Measurements from ENCODE around the gene OVOL2. TPM values are rescaled to one million over a fixed set of nuclear protein-coding genes. Genes with fewer than 3 reads are reported as not detected.

The OVOL2 gene
- polyA plus RNA-seq, 1 donor from 2014 or later: not detected

- H3K27me3 ChIP-seq (ENCODE audit: insufficient read depth, low read depth, low read length): no peaks in the 10 kb centered on the region
- H3K36me3 ChIP-seq (ENCODE audit: insufficient read depth, low read length): no peaks in the 10 kb centered on the region
- no peak overlapping the region for H3K4me2 ChIP-seq (ENCODE audit: low read length)
- H3K9ac ChIP-seq (ENCODE audit: low read length): no peak overlapping the region
- no peaks in the 10 kb centered on the region for H3K79me2 ChIP-seq (replicated peaks; ENCODE audit: insufficient read depth, low read length)
- TF ChIP-seq EZH2 (IDR thresholded peaks at IDR 0.05; ENCODE audit: borderline replicate concordance, insufficient read depth, low read length, poor library complexity, severe bottlenecking) (no peak), TAF1 (IDR thresholded peaks at IDR 0.05; ENCODE audit: low read depth) (no peak), RAD21 (conservative IDR thresholded peaks at IDR 0.05) (no peak), SMC3 (conservative IDR thresholded peaks at IDR 0.05; ENCODE audit: poor library complexity) (no peak), EP300 (conservative IDR thresholded peaks at IDR 0.05; ENCODE audit: poor library complexity, severe bottlenecking) (no peak), CTCF (IDR thresholded peaks at IDR 0.05; ENCODE audit: poor library complexity, severe bottlenecking) (no peak), POLR2AphosphoS5 (IDR thresholded peaks at IDR 0.05) (no peak), MXI1 (conservative IDR thresholded peaks at IDR 0.05; ENCODE audit: poor library complexity, severe bottlenecking) (no peak)
- TF ChIP-seq, protein P1, sequence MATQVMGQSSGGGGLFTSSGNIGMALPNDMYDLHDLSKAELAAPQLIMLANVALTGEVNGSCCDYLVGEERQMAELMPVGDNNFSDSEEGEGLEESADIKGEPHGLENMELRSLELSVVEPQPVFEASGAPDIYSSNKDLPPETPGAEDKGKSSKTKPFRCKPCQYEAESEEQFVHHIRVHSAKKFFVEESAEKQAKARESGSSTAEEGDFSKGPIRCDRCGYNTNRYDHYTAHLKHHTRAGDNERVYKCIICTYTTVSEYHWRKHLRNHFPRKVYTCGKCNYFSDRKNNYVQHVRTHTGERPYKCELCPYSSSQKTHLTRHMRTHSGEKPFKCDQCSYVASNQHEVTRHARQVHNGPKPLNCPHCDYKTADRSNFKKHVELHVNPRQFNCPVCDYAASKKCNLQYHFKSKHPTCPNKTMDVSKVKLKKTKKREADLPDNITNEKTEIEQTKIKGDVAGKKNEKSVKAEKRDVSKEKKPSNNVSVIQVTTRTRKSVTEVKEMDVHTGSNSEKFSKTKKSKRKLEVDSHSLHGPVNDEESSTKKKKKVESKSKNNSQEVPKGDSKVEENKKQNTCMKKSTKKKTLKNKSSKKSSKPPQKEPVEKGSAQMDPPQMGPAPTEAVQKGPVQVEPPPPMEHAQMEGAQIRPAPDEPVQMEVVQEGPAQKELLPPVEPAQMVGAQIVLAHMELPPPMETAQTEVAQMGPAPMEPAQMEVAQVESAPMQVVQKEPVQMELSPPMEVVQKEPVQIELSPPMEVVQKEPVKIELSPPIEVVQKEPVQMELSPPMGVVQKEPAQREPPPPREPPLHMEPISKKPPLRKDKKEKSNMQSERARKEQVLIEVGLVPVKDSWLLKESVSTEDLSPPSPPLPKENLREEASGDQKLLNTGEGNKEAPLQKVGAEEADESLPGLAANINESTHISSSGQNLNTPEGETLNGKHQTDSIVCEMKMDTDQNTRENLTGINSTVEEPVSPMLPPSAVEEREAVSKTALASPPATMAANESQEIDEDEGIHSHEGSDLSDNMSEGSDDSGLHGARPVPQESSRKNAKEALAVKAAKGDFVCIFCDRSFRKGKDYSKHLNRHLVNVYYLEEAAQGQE (IDR thresholded peaks at IDR 0.05; ENCODE audit: borderline replicate concordance): no peak
- H3K4me3 ChIP-seq (ENCODE audit: low read length): no peak overlapping the region
- H3K9me2 ChIP-seq (ENCODE audit: insufficient read depth, low read length): no peaks in the 10 kb centered on the region
- no peak overlapping the region for H3K27ac ChIP-seq (ENCODE audit: low read length)
- no peak overlapping the region for H2AFZ ChIP-seq (ENCODE audit: low read depth, low read length)
- no peaks in the 10 kb centered on the region for H3K9me3 ChIP-seq (ENCODE audit: low read length)
- no peaks in the 10 kb centered on the region for H3F3A ChIP-seq (ENCODE audit: insufficient read depth, low read length, poor library complexity, severe bottlenecking)
- H4K20me1 ChIP-seq (ENCODE audit: insufficient read depth): no peaks in the 10 kb centered on the region
These were observed 14.8 kb upstream of the OVOL2 start for GRCh38 chr20:18072532-18072931.

GRCh38 chr20:18066421-18067333, 9.0 kb upstream of the OVOL2 start:
- no peak overlapping the region for H3K9ac ChIP-seq (ENCODE audit: low read length)
- H3K79me2 ChIP-seq (replicated peaks; ENCODE audit: insufficient read depth, low read length): no peaks in the 10 kb centered on the region
- H2AFZ ChIP-seq (ENCODE audit: low read depth, low read length): no peak overlapping the region
- no peaks in the 10 kb centered on the region for H3K9me3 ChIP-seq (ENCODE audit: low read length)
- no peak overlapping the region for H3K4me3 ChIP-seq (ENCODE audit: low read length)
- no peaks in the 10 kb centered on the region for H4K20me1 ChIP-seq (ENCODE audit: insufficient read depth)
- H3K9me2 ChIP-seq (ENCODE audit: insufficient read depth, low read length): no peaks in the 10 kb centered on the region
- TF ChIP-seq TAF1 (IDR thresholded peaks at IDR 0.05; ENCODE audit: low read depth) (no peak), SMC3 (conservative IDR thresholded peaks at IDR 0.05; ENCODE audit: poor library complexity) (no peak), EZH2 (IDR thresholded peaks at IDR 0.05; ENCODE audit: borderline replicate concordance, insufficient read depth, low read length, poor library complexity, severe bottlenecking) (no peak), MXI1 (conservative IDR thresholded peaks at IDR 0.05; ENCODE audit: poor library complexity, severe bottlenecking) (no peak), RAD21 (conservative IDR thresholded peaks at IDR 0.05) (no peak), CTCF (IDR thresholded peaks at IDR 0.05; ENCODE audit: poor library complexity, severe bottlenecking) (no peak), EP300 (conservative IDR thresholded peaks at IDR 0.05; ENCODE audit: poor library complexity, severe bottlenecking) (no peak), POLR2AphosphoS5 (IDR thresholded peaks at IDR 0.05) (no peak)
- TF ChIP-seq, protein P1 (IDR thresholded peaks at IDR 0.05; ENCODE audit: borderline replicate concordance): no peak
- H3K4me2 ChIP-seq (ENCODE audit: low read length): no peak overlapping the region
- H3K36me3 ChIP-seq (ENCODE audit: insufficient read depth, low read length): no peaks in the 10 kb centered on the region
- peaks cover 4% of the 10 kb centered on the region for H3K27me3 ChIP-seq (ENCODE audit: insufficient read depth, low read depth, low read length)
- no peaks in the 10 kb centered on the region for H3F3A ChIP-seq (ENCODE audit: insufficient read depth, low read length, poor library complexity, severe bottlenecking)
- H3K27ac ChIP-seq (ENCODE audit: low read length): no peak overlapping the region
